Astrocyte (in vitro differentiated cells and primary cell): ENCODE measurements around the gene SC5D.

Experiments
- CTCF ChIP-seq: IDR thresholded peaks from 2 replicates; pipeline ENCODE4 v1.5.1; 2011; ENCODE audit warnings: low read depth, mild to moderate bottlenecking, inconsistent platforms, low read length, moderate library complexity; ENCODE audit not compliant: insufficient read depth
- EZH2 ChIP-seq: IDR thresholded peaks from 2 replicates; pipeline ENCODE4 v1.6.1; 2012; ENCODE audit warnings: mild to moderate bottlenecking, low read length, inconsistent platforms; ENCODE audit not compliant: insufficient read depth

GRCh38 chr11:121308816-121309215 is 16.2 kb downstream of the SC5D start:
- TF ChIP-seq CTCF (no peak), EZH2 (no peak)
